DND-41 (cell line): Measurements from ENCODE around the gene TFEC.

Experiments used
- ATAC-seq: fragments of 200-7000 bp; cut with Tn5 transposase; 3 replicates; pipeline ENCODE4 v1.9.1; 2021; ENCODE audit warnings: low read depth; ENCODE audit not compliant: insufficient read depth
- DNase-seq: peaks from one replicate; pipeline ENCODE4 v3.0.0-alpha.2; 2020
- H2AFZ ChIP-seq: 2 replicates; pipeline ENCODE4 v1.6.0; 2012; ENCODE audit warnings: low read depth, low read length
- H3K27ac ChIP-seq: 2 replicates; pipeline ENCODE4 v1.5.1; 2012; ENCODE audit warnings: low read length, inconsistent platforms
- H3K27me3 ChIP-seq: fragments of 200-600 bp; sonication (generic); 2 replicates; pipeline ENCODE4 v1.6.0; 2012; ENCODE audit warnings: low read length, mild to moderate bottlenecking, inconsistent platforms; ENCODE audit not compliant: insufficient read depth, poor library complexity
- H3K36me3 ChIP-seq: 2 replicates; pipeline ENCODE4 v1.5.1; 2012; ENCODE audit warnings: low read length, inconsistent platforms; ENCODE audit not compliant: insufficient read depth
- H3K4me1 ChIP-seq: 2 replicates; pipeline ENCODE4 v1.5.1; 2012; ENCODE audit warnings: mild to moderate bottlenecking, low read length; ENCODE audit not compliant: insufficient read depth
- H3K4me2 ChIP-seq: 2 replicates; pipeline ENCODE4 v1.6.0; 2012; ENCODE audit warnings: mild to moderate bottlenecking, moderate library complexity, low read length, inconsistent platforms; ENCODE audit not compliant: insufficient read depth
- H3K4me3 ChIP-seq, 2 experiments: fragments of 200-600 bp in 1 of 2; shearing (Covaris generic) in 1 of 2; 2 replicates each; pipeline ENCODE4 v1.5.1; 2012 to 2016; ENCODE audit warnings: inconsistent platforms in 2 of 2, low read length in 2 of 2, mild to moderate bottlenecking in 2 of 2, low read depth in 1 of 2, moderate library complexity in 1 of 2
- H3K79me2 ChIP-seq: 2 replicates; pipeline ENCODE4 v1.6.0; 2012; ENCODE audit warnings: low read length, inconsistent platforms; ENCODE audit not compliant: insufficient read depth
- H3K9ac ChIP-seq: 2 replicates; pipeline ENCODE4 v1.6.0; 2012; ENCODE audit warnings: low read depth, mild to moderate bottlenecking, inconsistent platforms, low read length, moderate library complexity
- H3K9me3 ChIP-seq: 2 replicates; pipeline ENCODE4 v1.5.1; 2012; ENCODE audit warnings: low read length, moderate library complexity, mild to moderate bottlenecking, inconsistent platforms; ENCODE audit not compliant: insufficient read depth, severe bottlenecking
- H4K20me1 ChIP-seq: 2 replicates; pipeline ENCODE4 v1.6.0; 2012; ENCODE audit warnings: low read length; ENCODE audit not compliant: insufficient read depth
- CTCF ChIP-seq: IDR thresholded peaks from 2 replicates; pipeline ENCODE4 v1.5.1; 2012; ENCODE audit warnings: borderline replicate concordance, low read length, moderate library complexity, mild to moderate bottlenecking; ENCODE audit not compliant: poor library complexity, severe bottlenecking; ENCODE audit errors: extremely low read depth
- EZH2 ChIP-seq: IDR thresholded peaks from 3 replicates; pipeline ENCODE4 v1.6.1; 2012; ENCODE audit warnings: borderline replicate concordance, low read depth, mild to moderate bottlenecking, moderate library complexity, low read length, inconsistent platforms; ENCODE audit not compliant: severe bottlenecking

TFEC gene

DNA sequence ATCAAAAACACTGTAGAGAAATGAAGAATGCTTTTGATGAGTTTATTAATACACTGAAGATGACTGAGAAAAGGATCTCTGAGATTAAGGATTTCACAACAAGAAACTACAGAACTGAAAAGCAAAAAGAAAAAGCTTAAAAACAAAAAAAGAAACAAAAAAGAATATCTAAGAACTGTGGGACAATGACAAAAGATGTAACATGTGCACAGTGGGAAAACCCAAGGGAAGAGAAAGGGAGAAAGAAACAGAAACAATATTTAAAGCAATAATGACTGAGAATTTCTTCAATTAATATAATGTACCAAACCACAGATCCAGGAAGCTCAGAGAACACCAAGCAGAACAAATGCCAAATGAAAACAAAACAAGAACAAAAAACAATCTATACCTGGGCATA lies 42.2 kb downstream of the TFEC start:
- no peak overlapping the region for H3K4me3 ChIP-seq
- H3K4me1 ChIP-seq = no peaks in the 10 kb centered on the region
- H2AFZ ChIP-seq = no peak overlapping the region
- TF ChIP-seq EZH2 (no peak), CTCF (no peak)
- no peak overlapping the region for H3K27ac ChIP-seq
- H3K9me3 ChIP-seq = no peaks in the 10 kb centered on the region
- DNase-seq (no peak), ATAC-seq (no peak)
- H3K4me2 ChIP-seq = no peak overlapping the region
- peaks cover 4% of the 10 kb centered on the region; the same call in 1 of the 2 replicates for H3K36me3 ChIP-seq
- H3K27me3 ChIP-seq = no peaks in the 10 kb centered on the region
- no peaks in the 10 kb centered on the region for H3K79me2 ChIP-seq
- no peaks in the 10 kb centered on the region for H4K20me1 ChIP-seq
- H3K9ac ChIP-seq = no peak overlapping the region

GRCh38 chr7:115987486-115987885 lies 43.1 kb downstream of the TFEC start:
- TF ChIP-seq EZH2 (no peak), CTCF (no peak)
- Histone ChIP-seq H3K27me3 (no peaks in the 10 kb centered on the region), H3K27ac (no peak overlapping the region), H3K4me2 (no peak overlapping the region), H3K4me1 (no peaks in the 10 kb centered on the region), H4K20me1 (no peaks in the 10 kb centered on the region), H3K79me2 (no peaks in the 10 kb centered on the region), H3K36me3 (peaks cover 4% of the 10 kb centered on the region; the same call in 1 of the 2 replicates), H2AFZ (no peak overlapping the region), H3K4me3 (no peak overlapping the region), H3K9ac (no peak overlapping the region), H3K9me3 (no peaks in the 10 kb centered on the region)
- DNase-seq = no peak
- no peak for ATAC-seq

DNA sequence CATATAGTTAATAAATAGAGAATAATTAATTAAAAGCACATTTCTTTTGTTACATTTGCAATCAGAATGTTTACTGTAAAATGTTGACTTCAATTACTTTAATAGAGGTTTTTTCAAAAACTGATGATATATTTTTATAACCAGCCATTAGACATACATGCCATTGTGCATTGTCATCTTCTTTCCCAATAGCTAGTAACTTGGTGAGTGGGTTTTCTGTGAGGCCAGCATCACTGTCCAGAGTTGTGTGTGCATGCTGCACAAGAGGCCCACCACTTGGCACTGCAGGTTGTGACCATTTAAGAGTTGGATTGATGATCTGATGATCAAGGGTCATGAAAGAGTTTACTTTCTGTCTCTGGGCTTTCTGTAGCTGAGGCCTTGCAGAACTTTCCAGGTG lies 46.5 kb downstream of the TFEC start:
- no peaks in the 10 kb centered on the region for H3K9me3 ChIP-seq
- DNase-seq (no peak), ATAC-seq (no peak)

More for the DNA sequence above, 46.5 kb downstream of the TFEC start:
- H4K20me1 ChIP-seq = no peaks in the 10 kb centered on the region
- no peaks in the 10 kb centered on the region for H3K79me2 ChIP-seq
- no peaks in the 10 kb centered on the region for H3K4me1 ChIP-seq
- TF ChIP-seq CTCF (no peak), EZH2 (no peak)
- no peak overlapping the region for H2AFZ ChIP-seq
- no peak overlapping the region for H3K4me2 ChIP-seq
- H3K27me3 ChIP-seq = no peaks in the 10 kb centered on the region
- H3K36me3 ChIP-seq = peaks cover 4% of the 10 kb centered on the region; the same call in 1 of the 2 replicates
- H3K4me3 ChIP-seq = no peak overlapping the region
- H3K27ac ChIP-seq = no peak overlapping the region
- no peak overlapping the region for H3K9ac ChIP-seq
